Vagina (tissue), 2 donors: ENCODE results near the gene FAM76A. TPM values are rescaled to one million over a fixed set of nuclear protein-coding genes. Genes with fewer than 3 reads are reported as not detected.

Source experiments
- DNase-seq, 2 donors: peaks; one replicate each; pipeline ENCODE4 v3.0.0-alpha.2; 2017; ENCODE audit errors: extremely low spot score in 2 of 2
- H3K27ac ChIP-seq: fragments of 200-600 bp; sonication (generic); one replicate; pipeline ENCODE4 v1.5.1; 2019
- H3K27me3 ChIP-seq: fragments of 200-600 bp; sonication (generic); one replicate; pipeline ENCODE4 v1.5.1; 2019
- H3K36me3 ChIP-seq, 2 donors: fragments of 200-600 bp; sonication (generic); one replicate each; pipeline ENCODE4 v1.5.1; 2017 to 2019
- H3K4me1 ChIP-seq: fragments of 200-600 bp; sonication (generic); one replicate; pipeline ENCODE4 v1.5.1; 2019
- H3K4me3 ChIP-seq, 2 donors: fragments of 200-600 bp; sonication (generic); 1 replicate in 1 of 2; 2 replicates in 1 of 2; pipeline ENCODE4 v1.5.1; 2016 to 2019
- H3K9me3 ChIP-seq: fragments of 200-600 bp; sonication (generic); one replicate; pipeline ENCODE4 v1.5.1; 2019
- POLR2A ChIP-seq, 2 donors: fragments of 450-650 bp; IDR thresholded peaks; one replicate each; pipeline ENCODE4 v1.6.1; 2017; ENCODE audit warnings: antibody characterized with exemption in 2 of 2, mild to moderate bottlenecking in 2 of 2, moderate library complexity in 2 of 2
- POLR2AphosphoS5 ChIP-seq, 2 donors: sonication (generic); formaldehyde crosslinking; IDR thresholded peaks; one replicate each; pipeline ENCODE4 v1.9.0; 2017; ENCODE audit warnings: antibody characterized with exemption in 2 of 2, mild to moderate bottlenecking in 2 of 2, low read depth in 1 of 2; ENCODE audit not compliant: insufficient read depth in 1 of 2
- intact Hi-C: fragments of 100-400 bp; cut with DNase I; formaldehyde crosslinking; loops from one replicate; pipeline ENCODE4 v1.15.1; 2023
- total RNA-seq: library from RNA; depleted of rRNA; stranded (reverse); fragments of >200 nt; gene quantifications from one replicate; pipeline ENCODE4 v1.2.3, GENCODE V29; 2016
- TF ChIP-seq, protein P1 (sequence below), 3 experiments: fragments of 450-650 bp in 2 of 3; fragments of 200-600 bp in 1 of 3; sonication (generic) in 1 of 3; IDR thresholded peaks; one replicate each; pipeline ENCODE4 v1.5.1; 2017 to 2019; ENCODE audit warnings: antibody characterized with exemption in 3 of 3, mild to moderate bottlenecking in 2 of 3, moderate library complexity in 2 of 3

The FAM76A gene
- total RNA-seq, 1 donor from 2014 or later = 16.7 TPM

DNA sequence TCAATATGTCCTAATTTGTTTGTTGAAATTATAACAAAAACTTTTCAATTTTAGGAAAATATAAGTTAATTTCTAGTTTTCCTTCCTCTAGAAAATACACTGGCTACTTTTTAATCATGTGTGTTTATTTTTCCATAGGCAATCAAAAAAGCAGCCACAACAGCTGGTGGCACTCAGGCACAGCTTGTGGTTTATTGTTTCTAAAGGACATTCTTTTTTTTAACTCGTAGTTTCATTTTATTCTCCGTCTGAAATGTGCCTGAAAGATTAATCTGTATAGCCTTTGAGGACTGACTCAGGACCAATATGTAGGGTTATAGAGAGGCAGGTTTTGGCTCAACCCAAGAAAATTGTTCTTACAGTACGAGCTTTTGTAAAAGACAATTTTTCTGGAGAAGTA, 26.6 kb downstream of the FAM76A start:
- DNase-seq = no peak
- Histone ChIP-seq H3K27me3 (no peaks in the 10 kb centered on the region), H3K4me3 (no peak overlapping the region), H3K27ac (no peak overlapping the region), H3K36me3 (peaks cover 0 to 45% of the 10 kb centered on the region in 2 donors), H3K9me3 (no peaks in the 10 kb centered on the region), H3K4me1 (no peaks in the 10 kb centered on the region)
- TF ChIP-seq POLR2AphosphoS5 (IDR thresholded peaks at IDR 0.05; ENCODE audit: insufficient read depth in 1 of 2, low read depth in 1 of 2) (no peak), POLR2A (IDR thresholded peaks at IDR 0.05) (no peak)
- TF ChIP-seq, protein P1, sequence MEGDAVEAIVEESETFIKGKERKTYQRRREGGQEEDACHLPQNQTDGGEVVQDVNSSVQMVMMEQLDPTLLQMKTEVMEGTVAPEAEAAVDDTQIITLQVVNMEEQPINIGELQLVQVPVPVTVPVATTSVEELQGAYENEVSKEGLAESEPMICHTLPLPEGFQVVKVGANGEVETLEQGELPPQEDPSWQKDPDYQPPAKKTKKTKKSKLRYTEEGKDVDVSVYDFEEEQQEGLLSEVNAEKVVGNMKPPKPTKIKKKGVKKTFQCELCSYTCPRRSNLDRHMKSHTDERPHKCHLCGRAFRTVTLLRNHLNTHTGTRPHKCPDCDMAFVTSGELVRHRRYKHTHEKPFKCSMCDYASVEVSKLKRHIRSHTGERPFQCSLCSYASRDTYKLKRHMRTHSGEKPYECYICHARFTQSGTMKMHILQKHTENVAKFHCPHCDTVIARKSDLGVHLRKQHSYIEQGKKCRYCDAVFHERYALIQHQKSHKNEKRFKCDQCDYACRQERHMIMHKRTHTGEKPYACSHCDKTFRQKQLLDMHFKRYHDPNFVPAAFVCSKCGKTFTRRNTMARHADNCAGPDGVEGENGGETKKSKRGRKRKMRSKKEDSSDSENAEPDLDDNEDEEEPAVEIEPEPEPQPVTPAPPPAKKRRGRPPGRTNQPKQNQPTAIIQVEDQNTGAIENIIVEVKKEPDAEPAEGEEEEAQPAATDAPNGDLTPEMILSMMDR (IDR thresholded peaks at IDR 0.05) = no peak
- intact Hi-C loops = no loop called here

DNA sequence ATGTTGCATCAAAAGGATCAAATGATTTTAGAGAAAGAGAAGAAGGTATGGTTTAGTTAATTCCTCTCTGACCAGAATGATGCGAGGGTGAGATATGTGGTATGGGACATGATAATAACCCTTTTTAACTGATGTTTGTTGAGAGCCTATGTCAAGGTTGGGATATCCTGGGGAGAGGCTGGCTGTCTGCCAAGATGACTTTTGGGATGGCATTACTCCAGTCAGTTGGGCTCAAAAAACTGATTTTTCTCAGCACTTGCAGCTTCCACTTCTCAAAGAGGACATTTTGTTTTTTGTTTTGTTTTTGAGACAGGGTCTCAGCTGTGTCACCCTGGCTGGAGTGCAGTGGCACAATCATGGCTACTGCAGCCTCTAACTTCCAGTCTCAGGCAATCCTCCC, 29.5 kb downstream of the FAM76A start:
- Histone ChIP-seq H3K27me3 (no peaks in the 10 kb centered on the region), H3K4me3 (no peak overlapping the region), H3K27ac (no peak overlapping the region), H3K4me1 (no peaks in the 10 kb centered on the region), H3K36me3 (peaks cover 0 to 55% of the 10 kb centered on the region in 2 donors), H3K9me3 (no peaks in the 10 kb centered on the region)
- no peak for DNase-seq
- intact Hi-C loops = no loop called here
- TF ChIP-seq, protein P1 (IDR thresholded peaks at IDR 0.05) = no peak
- TF ChIP-seq POLR2AphosphoS5 (IDR thresholded peaks at IDR 0.05; ENCODE audit: insufficient read depth in 1 of 2, low read depth in 1 of 2) (no peak), POLR2A (IDR thresholded peaks at IDR 0.05) (no peak)

DNA sequence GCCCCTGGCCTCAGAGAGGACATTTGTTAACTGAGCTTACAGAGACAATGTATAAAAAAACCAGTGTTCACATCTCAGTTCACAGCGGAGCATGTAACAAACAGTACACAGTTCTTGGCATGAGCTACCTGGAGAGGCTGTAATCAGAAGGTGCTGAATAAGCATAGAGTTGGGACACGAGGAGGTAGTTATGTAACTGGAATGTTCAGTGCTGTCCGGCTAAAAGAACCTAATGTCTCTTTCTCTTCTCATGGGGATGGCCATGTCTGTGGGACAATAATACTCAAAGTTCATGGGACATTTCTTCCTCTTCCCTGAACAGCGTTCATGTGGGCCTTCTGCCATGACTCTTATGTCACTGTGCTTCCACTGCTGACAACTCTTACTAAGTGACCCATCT, 30.1 kb downstream of the FAM76A start:
- no peak for DNase-seq
- no peak overlapping the region for H3K4me3 ChIP-seq
- H3K36me3 ChIP-seq = peaks cover 0 to 49% of the 10 kb centered on the region in 2 donors
- H3K4me1 ChIP-seq = no peaks in the 10 kb centered on the region
- H3K9me3 ChIP-seq = no peaks in the 10 kb centered on the region
- intact Hi-C loops = no loop called here
- TF ChIP-seq, protein P1 (IDR thresholded peaks at IDR 0.05) = no peak
- no peak for TF ChIP-seq POLR2AphosphoS5 (IDR thresholded peaks at IDR 0.05; ENCODE audit: insufficient read depth in 1 of 2, low read depth in 1 of 2)
- TF ChIP-seq POLR2A (IDR thresholded peaks at IDR 0.05) = no peak
- H3K27me3 ChIP-seq = no peaks in the 10 kb centered on the region
- H3K27ac ChIP-seq = no peak overlapping the region

DNA sequence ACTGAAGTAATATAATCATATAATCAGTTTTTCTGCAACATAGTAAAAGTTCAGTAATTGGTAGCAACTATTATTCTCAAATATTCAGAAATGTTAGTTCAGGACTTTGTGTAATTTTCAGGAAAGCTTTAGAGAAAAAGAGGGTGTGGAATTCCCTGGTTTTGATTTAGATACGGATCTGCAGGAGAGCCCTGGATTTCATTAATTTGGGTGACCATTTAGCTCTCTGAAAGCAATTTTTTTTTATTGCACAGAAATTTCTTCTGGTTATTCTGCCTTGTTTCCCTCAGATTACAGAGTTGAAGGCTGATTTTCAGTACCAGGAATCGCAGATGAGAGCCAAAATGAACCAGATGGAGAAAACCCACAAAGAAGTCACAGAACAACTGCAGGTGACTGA, 33.5 kb downstream of the FAM76A start:
- TF ChIP-seq, protein P1 (IDR thresholded peaks at IDR 0.05) = no peak
- no peak for TF ChIP-seq POLR2A (IDR thresholded peaks at IDR 0.05)
- no peak for TF ChIP-seq POLR2AphosphoS5 (IDR thresholded peaks at IDR 0.05; ENCODE audit: insufficient read depth in 1 of 2, low read depth in 1 of 2)
- Histone ChIP-seq H3K27ac (no peak overlapping the region), H3K27me3 (no peaks in the 10 kb centered on the region), H3K9me3 (no peaks in the 10 kb centered on the region), H3K36me3 (peaks cover 0 to 38% of the 10 kb centered on the region in 2 donors), H3K4me3 (no peak overlapping the region), H3K4me1 (no peaks in the 10 kb centered on the region)
- DNase-seq = no peak
- intact Hi-C loops = no loop called here

DNA sequence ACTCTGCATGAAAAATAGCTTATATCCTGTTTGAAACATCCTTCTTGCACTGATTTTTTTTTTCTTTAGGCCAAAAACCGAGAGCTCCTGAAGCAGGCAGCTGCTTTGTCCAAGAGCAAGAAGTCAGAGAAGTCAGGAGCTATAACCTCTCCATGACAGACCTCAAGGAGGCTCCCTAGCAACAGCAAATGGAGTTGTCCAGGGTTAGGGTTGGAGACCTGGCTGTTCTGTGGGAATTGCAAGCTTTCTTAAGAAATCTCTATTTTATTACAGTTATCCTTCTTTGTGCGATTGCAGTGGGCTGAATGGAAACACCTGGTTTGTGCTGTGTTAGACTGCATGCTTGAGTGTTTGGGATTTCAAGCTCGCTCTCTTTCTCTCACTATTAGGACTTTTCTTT, 34.7 kb downstream of the FAM76A start:
- Histone ChIP-seq H3K4me3 (no peak overlapping the region), H3K4me1 (no peaks in the 10 kb centered on the region), H3K36me3 (peaks cover 0 to 28% of the 10 kb centered on the region in 2 donors), H3K27me3 (no peaks in the 10 kb centered on the region), H3K9me3 (no peaks in the 10 kb centered on the region), H3K27ac (no peak overlapping the region)
- intact Hi-C loops = no loop called here
- DNase-seq = no peak
- TF ChIP-seq POLR2A (IDR thresholded peaks at IDR 0.05) (no peak), POLR2AphosphoS5 (IDR thresholded peaks at IDR 0.05; ENCODE audit: insufficient read depth in 1 of 2, low read depth in 1 of 2) (no peak)
- TF ChIP-seq, protein P1 (IDR thresholded peaks at IDR 0.05) = no peak
